ENCODE measurements around the gene STARD5. TPM values are rescaled to one million over a fixed set of nuclear protein-coding genes. Genes with fewer than 3 reads are reported as not detected.

STARD5 gene
- total and polyA plus RNA-seq, 2 experiments from 2014 or later = 3.8 to 10.1 TPM

- no peak for TF ChIP-seq ZNF462 (CRISPR knock-in tag; IDR thresholded peaks at IDR 0.05)
- TF ChIP-seq ETS1 (IDR thresholded peaks at IDR 0.05) = no peak
- no peak for TF ChIP-seq REST (IDR thresholded peaks at IDR 0.05; ENCODE audit: unreplicated experiment)
- no peak for TF ChIP-seq POLR2AphosphoS5 (IDR thresholded peaks at IDR 0.05; ENCODE audit: low read depth)
- TF ChIP-seq JUNB (IDR thresholded peaks at IDR 0.05; ENCODE audit: unreplicated experiment) = no peak
- no peak for TF ChIP-seq NANOG (IDR thresholded peaks at IDR 0.05; ENCODE audit: borderline replicate concordance)
- no peak for TF ChIP-seq CREB1 (CRISPR knock-in tag; IDR thresholded peaks at IDR 0.05; ENCODE audit: low read depth)
- TF ChIP-seq EZH2 (IDR thresholded peaks at IDR 0.05; ENCODE audit: low read depth, unreplicated experiment) = no peak
Measured at GRCh38 chr15:81326466-81327212, 2.7 kb upstream of the STARD5 start (continued).

Measured in GM23338 (cell line).